ENCODE results near the gene SPATA17.

- TF ChIP-seq EZH2 (IDR thresholded peaks at IDR 0.05; ENCODE audit: insufficient read depth, poor library complexity, severe bottlenecking) (no peak), EZH2phosphoT487 (IDR thresholded peaks at IDR 0.05; ENCODE audit: insufficient read depth, low read depth) (no peak)
Measured at GRCh38 chr1:217717959-217718358, 86.8 kb downstream of the SPATA17 start.
